Measurements from ENCODE around the gene B4GALNT2.

B4GALNT2 gene

GRCh38 chr17:49101054-49101534, 31.5 kb upstream of the B4GALNT2 start:
- TF ChIP-seq REST (IDR thresholded peaks at IDR 0.05; ENCODE audit: insufficient read depth in 1 of 2, low read depth in 2 of 2, low read length in 2 of 2) (no peak), FOXP2 (optimal IDR thresholded peaks at IDR 0.05; ENCODE audit: borderline replicate concordance, extremely low read depth, extremely low read length, insufficient read depth) (no peak), POLR2AphosphoS5 (IDR thresholded peaks at IDR 0.05; ENCODE audit: low read depth, low read length) (no peak)

- no peak for TF ChIP-seq SIN3A (IDR thresholded peaks at IDR 0.05; ENCODE audit: borderline replicate concordance, insufficient read depth, low read length)
- TF ChIP-seq REST (IDR thresholded peaks at IDR 0.05; ENCODE audit: insufficient read depth in 1 of 2, low read depth in 2 of 2, low read length in 2 of 2) = no peak
- no peak for TF ChIP-seq TAF1 (IDR thresholded peaks at IDR 0.05; ENCODE audit: borderline replicate concordance, insufficient read depth, low read length)
- no peak for TF ChIP-seq FOXP2 (optimal IDR thresholded peaks at IDR 0.05; ENCODE audit: borderline replicate concordance, extremely low read depth, extremely low read length, insufficient read depth)
Observed at GRCh38 chr17:49104511-49105074, 28.0 kb upstream of the B4GALNT2 start.

- no peak for TF ChIP-seq TAF1 (IDR thresholded peaks at IDR 0.05; ENCODE audit: borderline replicate concordance, insufficient read depth, low read length)
- TF ChIP-seq POLR2AphosphoS5 (IDR thresholded peaks at IDR 0.05; ENCODE audit: low read depth, low read length) = no peak
Observed at GRCh38 chr17:49106321-49107210, 26.0 kb upstream of the B4GALNT2 start.

- no peak for TF ChIP-seq POLR2AphosphoS5 (IDR thresholded peaks at IDR 0.05; ENCODE audit: low read depth, low read length)
- TF ChIP-seq FOXP2 (optimal IDR thresholded peaks at IDR 0.05; ENCODE audit: borderline replicate concordance, extremely low read depth, extremely low read length, insufficient read depth) = no peak
- TF ChIP-seq REST (IDR thresholded peaks at IDR 0.05; ENCODE audit: insufficient read depth in 1 of 2, low read depth in 2 of 2, low read length in 2 of 2) = no peak
- no peak for TF ChIP-seq TAF1 (IDR thresholded peaks at IDR 0.05; ENCODE audit: borderline replicate concordance, insufficient read depth, low read length)
- no peak for TF ChIP-seq SIN3A (IDR thresholded peaks at IDR 0.05; ENCODE audit: borderline replicate concordance, insufficient read depth, low read length)
Observed at GRCh38 chr17:49107211-49107557, 25.4 kb upstream of the B4GALNT2 start.

GRCh38 chr17:49108318-49108717, 24.3 kb upstream of the B4GALNT2 start:
- TF ChIP-seq TAF1 (IDR thresholded peaks at IDR 0.05; ENCODE audit: borderline replicate concordance, insufficient read depth, low read length) = no peak
- TF ChIP-seq FOXP2 (optimal IDR thresholded peaks at IDR 0.05; ENCODE audit: borderline replicate concordance, extremely low read depth, extremely low read length, insufficient read depth) = no peak
- no peak for TF ChIP-seq REST (IDR thresholded peaks at IDR 0.05; ENCODE audit: insufficient read depth in 1 of 2, low read depth in 2 of 2, low read length in 2 of 2)
- TF ChIP-seq POLR2AphosphoS5 (IDR thresholded peaks at IDR 0.05; ENCODE audit: low read depth, low read length) = no peak
- TF ChIP-seq SIN3A (IDR thresholded peaks at IDR 0.05; ENCODE audit: borderline replicate concordance, insufficient read depth, low read length) = no peak

Measured in PFSK-1 (cell line).